Measurements from ENCODE around the gene EXT2.

The EXT2 gene

GRCh38 chr11:44203270-44204043, 108.0 kb downstream of the EXT2 start:
- DNase-seq (ENCODE audit: low read depth in 2 of 2): no peak

- DNase-seq (ENCODE audit: low read depth in 2 of 2): no peak
These were observed 109.9 kb downstream of the EXT2 start for GRCh38 chr11:44205352-44205751.

GRCh38 chr11:44205836-44206235, 110.4 kb downstream of the EXT2 start:
- no peak for DNase-seq (ENCODE audit: low read depth in 2 of 2)

- DNase-seq (ENCODE audit: low read depth in 2 of 2): no peak
These were observed 111.8 kb downstream of the EXT2 start for GRCh38 chr11:44207292-44207691.

DNA sequence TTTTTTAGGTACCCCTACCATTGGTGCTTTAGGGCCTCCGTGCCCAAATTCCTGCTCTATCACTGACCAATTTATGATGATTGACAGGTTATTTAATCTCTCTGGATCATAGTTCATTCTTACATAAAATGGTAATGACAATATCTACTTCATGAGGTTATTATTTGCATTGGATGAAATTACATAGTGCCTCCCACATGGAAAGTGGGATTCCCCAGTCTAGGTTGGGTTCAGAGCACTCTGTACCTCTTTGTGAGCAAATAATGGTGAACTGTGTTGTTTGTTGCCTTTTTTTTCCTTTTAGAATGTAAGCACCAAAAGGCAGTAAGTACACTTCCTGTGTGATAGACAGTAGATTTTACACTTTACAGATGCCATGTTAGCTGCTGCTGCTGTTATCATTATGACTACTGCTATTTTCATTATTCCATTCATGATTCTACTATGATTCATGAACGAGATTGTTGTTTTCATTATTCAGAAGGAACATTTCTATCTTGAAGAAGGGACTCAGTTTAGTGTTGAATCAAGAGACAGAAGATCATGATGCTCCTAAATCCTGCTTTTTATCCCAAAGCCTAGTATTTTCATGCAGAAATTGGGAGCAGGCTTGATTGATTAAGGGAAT, 113.6 kb downstream of the EXT2 start:
- no peak for DNase-seq (ENCODE audit: low read depth in 2 of 2)

- DNase-seq (ENCODE audit: low read depth in 2 of 2): no peak
These were observed 116.7 kb downstream of the EXT2 start for GRCh38 chr11:44212128-44212527.

DNA sequence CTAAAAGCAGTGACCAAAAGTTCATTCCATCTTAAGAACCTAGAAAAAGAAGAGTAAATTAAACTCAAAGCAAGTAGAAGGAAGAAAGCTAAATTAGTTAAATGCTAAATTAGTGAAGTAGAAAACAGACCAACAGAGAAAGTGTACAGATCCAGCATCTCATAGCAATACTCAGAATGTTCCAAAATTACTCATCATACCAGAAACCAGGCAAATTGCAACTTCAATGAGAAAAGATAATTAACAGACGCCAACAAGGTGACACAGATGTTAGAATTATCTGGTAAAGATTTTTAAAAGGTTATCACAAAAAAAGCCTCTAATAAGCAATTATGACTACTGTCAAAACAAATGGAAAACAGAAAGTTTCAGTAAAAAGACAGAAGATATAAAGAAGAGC, 117.7 kb downstream of the EXT2 start:
- DNase-seq (ENCODE audit: low read depth in 2 of 2): no peak

DNA sequence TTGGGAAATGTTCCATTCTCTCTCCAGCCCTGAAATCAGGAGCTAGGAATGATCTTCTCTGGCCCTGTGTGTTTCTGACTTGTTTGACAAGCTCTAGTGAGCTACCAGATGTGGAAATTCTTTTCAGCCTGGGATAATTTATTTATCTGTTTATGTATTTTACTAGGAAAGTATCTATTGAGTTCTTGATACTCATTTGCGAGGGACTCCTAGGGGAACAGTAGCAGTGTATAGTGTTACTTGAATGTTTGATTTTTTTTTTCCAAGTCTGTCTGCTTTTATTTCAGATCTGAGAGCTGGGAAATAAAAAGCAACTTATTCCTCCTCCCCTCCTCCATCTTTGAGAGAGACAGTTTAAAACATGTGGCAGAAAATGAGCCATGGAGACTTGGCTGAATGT, 122.0 kb downstream of the EXT2 start:
- no peak for DNase-seq (ENCODE audit: low read depth in 2 of 2)

DNA sequence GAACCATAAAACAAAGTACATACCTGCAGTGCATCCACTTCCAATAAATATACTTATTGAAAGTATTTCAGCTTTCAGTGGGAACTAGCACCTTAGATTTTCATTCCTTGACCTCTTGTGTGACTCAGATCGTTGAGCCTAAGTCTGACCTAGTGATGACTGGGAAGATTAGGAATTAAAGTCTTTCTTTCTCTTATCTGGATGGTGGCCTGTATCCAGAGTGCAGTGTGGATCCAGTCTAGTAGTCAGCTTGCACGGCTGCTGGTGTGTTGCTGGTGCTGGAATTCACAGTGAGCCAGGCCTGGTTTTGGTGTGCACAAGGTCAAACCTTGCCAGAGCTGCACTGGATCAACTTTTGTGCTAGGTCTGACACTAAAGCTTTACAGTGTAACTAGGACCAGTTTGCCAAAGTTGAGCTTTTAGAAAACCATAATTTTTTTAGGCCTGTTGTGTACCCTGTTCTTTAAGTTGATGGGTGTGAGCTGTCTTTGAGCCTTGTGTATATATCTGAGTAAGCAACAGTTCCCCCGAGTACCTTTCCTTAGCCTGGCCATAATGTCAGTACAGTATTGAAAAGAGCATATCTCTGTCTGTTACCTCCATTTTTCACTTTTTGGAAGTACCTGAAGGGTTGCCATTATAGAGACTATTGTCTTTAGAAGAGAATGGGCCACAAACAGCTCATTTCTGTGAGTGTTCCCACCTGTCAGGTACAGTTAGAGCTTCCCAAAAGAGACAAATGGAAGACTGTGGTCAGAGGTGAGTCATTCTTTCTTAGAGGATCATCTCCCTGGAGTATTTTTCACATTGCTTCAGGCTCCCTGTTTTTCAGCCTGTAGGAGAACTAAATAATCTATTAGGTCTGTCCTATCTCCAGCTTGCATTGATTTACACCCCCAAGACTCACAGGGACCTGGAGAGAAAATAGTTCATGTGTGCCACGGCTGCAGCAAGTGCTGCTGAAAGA, 124.6 kb downstream of the EXT2 start:
- DNase-seq (ENCODE audit: low read depth in 2 of 2): no peak

GRCh38 chr11:44221456-44221855, 126.0 kb downstream of the EXT2 start:
- no peak for DNase-seq (ENCODE audit: low read depth in 2 of 2)

DNA sequence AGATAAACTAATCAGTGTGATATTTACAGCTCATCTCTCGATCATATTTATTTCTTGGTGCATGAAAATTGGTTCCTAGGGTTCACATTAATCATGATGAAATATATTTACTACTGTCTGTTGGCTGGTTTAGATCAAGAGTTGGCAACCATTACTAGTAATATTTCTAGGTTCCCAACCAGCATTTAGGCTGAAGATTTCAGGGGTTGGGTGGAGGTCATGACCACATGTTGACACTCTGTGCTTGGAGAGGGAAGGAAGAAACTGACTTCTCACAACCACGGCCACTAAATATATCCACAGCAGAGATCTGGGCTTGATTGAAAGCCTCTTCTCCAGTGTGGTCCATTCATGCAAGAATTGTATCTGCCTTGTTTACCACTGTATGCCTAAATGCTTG, 126.5 kb downstream of the EXT2 start:
- DNase-seq (ENCODE audit: low read depth in 2 of 2): no peak

GRCh38 chr11:44223238-44223637, 127.8 kb downstream of the EXT2 start:
- DNase-seq (ENCODE audit: low read depth in 2 of 2): no peak

GRCh38 chr11:44224867-44225501, 129.5 kb downstream of the EXT2 start:
- DNase-seq (ENCODE audit: low read depth in 2 of 2): no peak

GRCh38 chr11:44226490-44226889, 131.0 kb downstream of the EXT2 start:
- no peak for DNase-seq (ENCODE audit: low read depth in 2 of 2)

DNA sequence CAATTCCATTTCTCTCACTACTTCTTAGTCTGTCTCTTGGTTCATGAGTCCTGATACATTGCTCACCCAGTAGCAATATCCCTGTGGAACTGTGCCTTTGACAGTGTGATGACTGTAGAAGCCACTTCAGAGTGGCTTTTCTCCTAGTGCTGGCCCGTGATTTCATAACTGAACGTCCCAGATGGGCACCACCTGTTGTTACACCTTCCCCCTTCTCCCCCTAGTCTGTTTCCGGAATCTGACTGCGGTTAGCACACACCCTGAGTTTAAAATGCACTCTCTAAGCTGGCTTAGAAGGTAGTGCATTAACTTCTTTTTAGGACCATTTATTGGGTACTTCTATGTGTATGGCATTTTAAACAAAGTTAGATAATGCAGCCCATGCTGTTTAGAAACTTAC, 131.5 kb downstream of the EXT2 start:
- no peak for DNase-seq (ENCODE audit: low read depth in 2 of 2)

GRCh38 chr11:44228379-44228778, 132.9 kb downstream of the EXT2 start:
- DNase-seq (ENCODE audit: low read depth in 2 of 2): no peak

DNA sequence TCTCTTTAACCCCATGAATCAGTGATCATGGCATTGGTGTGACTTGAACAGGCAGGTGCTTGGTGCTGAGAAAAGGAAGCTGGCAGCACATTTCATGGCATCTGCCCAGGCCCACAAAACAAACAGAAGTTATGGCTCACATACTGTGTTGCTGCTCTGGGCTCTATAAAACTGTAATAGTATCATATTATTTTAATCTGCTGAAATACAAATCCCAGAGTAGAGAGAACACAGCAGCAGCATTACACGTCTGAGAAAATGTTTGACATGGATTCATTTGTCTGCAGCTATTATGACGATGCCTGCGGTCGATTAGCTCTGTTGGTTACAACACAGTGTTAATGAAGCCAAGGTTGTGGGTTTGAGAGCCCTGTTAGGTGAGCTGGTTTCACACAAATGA, 133.6 kb downstream of the EXT2 start:
- DNase-seq (ENCODE audit: low read depth in 2 of 2): no peak

GRCh38 chr11:44229624-44230023, 134.1 kb downstream of the EXT2 start:
- DNase-seq (ENCODE audit: low read depth in 2 of 2): no peak

- no peak for DNase-seq (ENCODE audit: low read depth in 2 of 2)
These were observed 140.3 kb downstream of the EXT2 start for GRCh38 chr11:44235765-44236201.

DNA sequence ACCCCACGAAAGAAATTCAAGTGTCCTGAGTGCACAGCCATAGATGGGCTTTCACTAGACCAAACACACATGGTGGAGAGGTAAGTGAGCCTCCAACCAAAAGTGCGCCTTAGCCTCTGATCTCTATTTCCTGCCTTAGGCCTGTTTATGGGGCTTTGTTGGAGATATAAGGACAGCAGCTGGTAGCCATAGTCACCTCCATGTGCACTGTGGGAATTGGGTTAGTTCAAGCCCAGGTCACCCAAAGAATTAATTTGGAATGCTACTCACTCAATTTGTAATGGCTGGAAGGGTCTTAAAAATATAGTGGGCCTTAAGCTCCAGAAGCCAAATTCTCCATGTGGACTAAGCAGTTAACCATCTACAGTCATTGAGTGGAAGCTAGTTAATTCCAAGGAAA, 140.8 kb downstream of the EXT2 start:
- no peak for DNase-seq (ENCODE audit: low read depth in 2 of 2)

DNA sequence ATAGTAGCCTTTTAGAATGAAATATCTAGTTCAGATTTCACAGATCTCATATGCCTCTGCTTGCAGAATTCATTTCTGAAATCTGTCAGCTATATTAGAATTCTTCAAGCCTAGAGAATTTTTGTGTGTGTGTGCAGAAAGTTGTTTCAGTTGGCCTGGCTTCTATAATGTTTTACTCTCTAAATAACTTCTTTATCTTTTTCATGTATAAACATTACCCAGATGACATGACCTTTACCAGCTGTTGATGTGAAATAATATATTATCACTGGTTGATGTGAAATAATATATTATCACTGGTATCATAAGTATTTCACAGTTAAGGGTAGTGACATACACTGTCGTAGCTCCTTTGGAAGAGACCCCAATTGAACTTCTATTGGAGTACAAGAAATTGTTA, 141.7 kb downstream of the EXT2 start:
- no peak for DNase-seq (ENCODE audit: low read depth in 2 of 2)

- no peak for DNase-seq (ENCODE audit: low read depth in 2 of 2)
These were observed 146.4 kb downstream of the EXT2 start for GRCh38 chr11:44241851-44242250.
